GM21526 (cell line): Measurements from ENCODE around the gene ATOH8.
A peak's percentile ranks its signal among the peaks of the same experiment; 100 is the strongest.

Experiments used
- ATAC-seq: cut with Tn5 transposase; IDR thresholded peaks from one replicate; pipeline ENCODE4 v1.9.1; 2021; ENCODE audit warnings: moderate library complexity; ENCODE audit not compliant: unreplicated experiment, low FRiP score

ATOH8 gene

DNA sequence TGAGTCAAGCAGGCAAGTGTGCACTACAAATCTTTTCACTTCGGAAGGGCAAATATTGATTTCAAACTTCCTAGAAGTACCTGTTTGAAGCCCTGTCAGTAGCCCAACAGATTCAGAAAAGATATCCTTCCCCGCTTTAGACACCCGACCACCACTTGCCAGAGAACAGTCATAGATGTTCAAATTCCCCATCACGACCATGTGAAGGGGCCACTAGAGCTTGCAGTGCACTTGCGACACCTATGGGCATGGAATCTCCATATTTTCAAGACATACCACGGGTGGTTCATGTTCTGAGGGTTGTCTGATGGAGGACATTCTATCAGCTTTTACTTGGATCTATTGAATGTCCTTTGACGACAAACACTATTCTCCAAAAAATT, 35.8 kb upstream of the ATOH8 start:
- ATAC-seq, result no peak

DNA sequence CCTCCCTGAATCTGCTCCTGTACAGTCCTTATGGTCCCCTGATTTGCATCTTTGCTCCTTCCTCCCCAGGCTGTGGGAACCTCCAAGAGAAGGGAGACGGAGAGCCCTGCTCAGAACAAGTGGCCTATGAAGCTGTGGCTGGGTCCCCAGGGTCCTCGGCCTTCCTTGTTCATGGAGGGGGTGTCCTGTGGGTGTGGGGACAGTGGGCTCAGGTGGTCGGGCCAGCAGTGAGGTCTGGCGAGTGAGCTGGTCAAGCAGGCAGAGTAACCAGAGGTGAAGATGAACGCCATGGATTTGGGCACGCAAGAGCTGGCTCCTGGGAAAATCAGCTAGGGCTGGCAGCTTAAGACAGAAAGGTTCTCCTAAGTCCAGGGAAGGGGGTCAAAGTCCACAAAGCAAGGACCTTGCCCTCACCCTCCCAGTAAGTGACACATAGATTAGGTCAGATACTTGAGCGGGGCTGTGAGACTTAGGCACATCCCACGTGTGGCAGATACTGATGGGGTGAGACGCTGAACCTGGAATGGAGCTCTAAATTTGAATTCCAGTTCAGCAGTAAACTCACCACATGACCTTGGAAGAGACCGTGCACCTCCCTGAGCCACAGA, 34.8 kb upstream of the ATOH8 start:
- ATAC-seq, result no peak

DNA sequence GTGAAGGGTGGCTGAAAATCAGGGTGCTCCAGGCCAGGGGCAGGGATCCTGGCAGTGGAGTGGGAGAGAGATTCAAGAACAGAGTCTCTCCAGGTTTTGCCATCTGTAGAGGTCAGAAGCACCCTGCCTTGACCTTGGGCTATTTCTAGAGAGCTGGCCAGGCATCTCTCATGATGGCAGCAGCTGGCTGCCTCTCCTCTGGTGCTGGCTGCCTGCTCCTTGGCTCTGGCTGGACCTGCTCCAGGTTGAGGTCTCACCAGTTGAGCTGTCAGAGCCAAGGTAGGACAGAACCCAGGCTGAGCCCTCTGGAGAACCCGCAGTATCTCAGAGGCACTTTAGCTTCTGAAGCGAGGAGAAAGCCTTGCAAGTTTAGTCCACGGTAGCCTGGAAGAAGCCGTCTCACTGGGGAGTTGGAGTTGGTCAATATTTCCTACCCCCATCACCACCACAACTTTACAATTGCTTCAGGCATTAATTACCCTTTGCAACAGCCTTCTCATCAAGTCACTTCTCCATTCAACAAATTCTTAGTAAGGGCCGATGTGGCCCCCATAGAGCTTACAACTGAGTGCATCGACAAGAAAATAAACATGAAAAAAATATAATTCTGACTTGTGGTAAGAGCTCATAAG, 34.1 kb upstream of the ATOH8 start:
- no peak for ATAC-seq

DNA sequence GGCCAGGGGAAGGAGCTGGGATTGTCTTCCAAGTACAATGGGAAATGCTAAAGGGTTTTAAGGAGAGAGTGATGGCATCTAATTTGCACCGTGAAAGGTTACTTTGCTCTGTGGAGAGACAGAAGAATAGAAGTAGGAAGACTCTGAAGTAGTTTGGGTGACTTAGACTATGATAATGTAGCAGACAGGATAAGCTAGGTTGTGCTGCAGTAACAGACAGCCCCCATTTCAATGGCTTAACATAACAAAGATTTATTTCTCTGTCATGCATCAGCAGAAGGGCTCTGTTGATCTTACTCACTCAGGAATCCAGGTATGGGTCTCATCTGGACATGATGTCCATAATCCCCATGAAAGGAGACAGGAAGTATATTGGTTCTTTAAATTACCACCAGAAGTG, 33.3 kb upstream of the ATOH8 start:
- ATAC-seq, result no peak

DNA sequence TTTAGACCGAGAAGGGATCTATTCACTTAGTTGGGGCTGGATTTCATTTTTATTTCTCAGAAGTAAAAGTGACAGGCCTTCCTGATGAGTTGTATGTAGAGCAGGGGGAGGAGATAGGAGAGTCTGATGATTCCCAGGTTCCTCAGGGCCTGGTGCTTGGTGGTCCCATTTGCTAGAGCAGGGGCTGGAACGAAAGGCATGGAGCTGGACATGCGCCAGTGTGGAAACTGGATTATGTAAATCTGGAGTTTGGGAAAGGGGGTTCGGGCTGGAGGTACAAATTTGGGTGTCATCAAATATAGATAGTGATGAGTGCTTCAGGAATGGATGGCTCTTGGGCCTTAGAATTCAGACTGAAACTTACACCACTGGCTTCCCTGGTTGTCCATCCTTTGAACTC, 32.1 kb upstream of the ATOH8 start:
- no peak for ATAC-seq

DNA sequence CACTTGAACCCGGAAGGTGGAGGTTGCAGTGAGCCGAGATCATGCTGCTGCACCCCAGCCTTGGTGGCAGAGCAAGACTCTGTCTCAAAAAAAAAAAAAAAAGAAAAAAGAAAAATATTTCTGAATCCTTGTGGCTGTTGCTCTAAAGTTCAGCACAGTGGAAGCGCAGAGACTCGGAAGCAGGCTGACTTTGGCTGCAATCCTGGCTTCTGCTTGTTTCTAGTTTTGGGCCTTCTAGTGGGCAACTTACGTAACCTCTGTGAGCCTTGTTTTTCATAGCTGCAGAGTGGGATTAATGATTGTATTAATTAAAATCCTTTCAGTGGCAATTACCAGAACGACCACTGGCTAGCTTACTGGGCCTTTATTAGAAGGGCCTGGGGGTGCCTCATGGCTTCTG, 31.3 kb upstream of the ATOH8 start:
- ATAC-seq, result no peak

DNA sequence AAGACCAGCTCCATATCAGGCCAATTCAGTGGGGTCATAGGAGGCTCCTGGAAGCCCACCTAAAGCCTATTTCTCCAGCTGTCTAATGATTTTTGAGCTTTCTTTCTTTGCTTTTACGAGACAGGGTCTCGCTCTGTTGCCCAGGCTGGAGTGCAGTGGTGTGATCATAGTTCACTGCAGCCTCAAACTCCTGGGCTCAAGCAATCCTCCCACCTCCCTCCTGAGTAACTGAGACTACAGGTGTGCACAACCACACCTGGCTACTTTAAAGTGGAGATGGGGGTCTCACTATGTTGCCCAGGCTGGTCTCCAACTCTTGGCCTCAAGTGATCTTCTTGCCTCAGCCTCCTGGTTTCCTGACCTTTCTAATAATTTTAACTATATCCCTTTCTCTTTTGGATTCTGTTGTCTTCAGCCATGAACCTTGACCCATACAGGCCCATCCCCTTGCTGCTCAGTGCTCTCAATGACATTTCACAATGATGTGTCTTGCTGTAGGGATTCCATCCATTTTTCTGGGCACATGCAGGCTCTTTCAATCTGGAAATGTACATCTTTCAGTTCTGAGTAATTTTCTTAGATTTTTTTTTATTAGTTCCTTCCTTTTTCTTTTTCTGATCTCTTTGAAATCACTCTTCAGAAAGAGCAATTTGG, 30.0 kb upstream of the ATOH8 start:
- ATAC-seq, result no peak

DNA sequence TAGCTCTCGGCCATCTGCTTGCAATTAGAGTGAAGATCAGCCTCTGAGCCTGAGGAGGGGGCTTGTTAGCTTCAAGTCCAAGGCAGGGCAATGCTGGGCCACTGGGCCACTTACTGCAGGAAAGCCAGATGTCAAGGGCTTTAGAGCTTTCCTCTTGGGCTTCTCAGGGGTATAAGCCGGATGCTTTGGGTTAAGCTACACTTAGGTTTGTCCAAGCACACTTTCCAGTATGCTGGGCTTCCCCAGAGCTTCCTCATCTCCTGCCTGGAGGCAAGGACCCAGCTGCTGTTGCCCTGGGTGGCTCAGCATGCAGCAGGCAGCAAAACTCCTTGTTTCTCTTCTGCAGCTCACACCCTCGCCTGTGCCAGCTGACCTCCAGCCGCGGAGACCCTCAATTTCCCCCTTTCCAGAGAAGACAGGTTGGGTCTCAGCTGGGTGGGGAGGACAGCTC, 29.0 kb upstream of the ATOH8 start:
- no peak for ATAC-seq

DNA sequence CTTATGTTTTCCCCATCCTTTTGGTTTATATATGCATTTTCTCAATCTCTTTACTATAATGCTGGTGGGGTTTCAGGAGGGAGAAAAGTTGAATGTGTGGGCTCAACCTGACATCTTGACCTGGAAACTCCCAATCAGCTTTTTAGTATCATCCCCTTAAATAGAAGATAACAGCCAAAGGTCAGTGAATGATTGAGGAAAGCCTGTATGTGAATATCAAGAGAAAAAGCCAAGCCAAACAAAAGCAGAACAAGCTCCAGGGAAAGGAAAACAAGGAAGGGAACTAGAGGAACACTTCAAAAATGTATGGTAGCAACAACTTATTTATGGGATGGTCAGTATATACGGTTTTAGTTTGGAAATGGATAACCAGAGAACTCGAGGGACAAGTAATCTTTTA, 28.3 kb upstream of the ATOH8 start:
- ATAC-seq, result no peak

DNA sequence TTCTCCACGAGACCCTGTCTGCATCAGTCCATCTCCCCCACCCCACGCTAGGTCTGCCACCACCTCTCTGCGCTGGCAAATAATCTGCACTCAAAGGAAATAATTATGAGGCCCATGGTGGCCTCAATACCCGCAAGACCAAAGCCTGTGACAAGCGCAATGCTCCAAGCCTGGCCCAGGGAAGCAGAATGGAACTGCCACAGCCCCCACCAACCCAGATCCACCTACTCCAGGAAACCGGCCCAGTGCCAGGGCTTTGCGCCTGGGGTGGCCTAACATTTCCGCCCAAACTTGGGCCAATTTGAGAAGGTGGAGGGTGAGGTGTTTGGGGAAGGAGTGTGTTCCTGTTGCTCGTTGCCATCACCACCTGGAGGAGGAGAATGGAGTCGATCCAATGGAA, 26.0 kb upstream of the ATOH8 start:
- no peak for ATAC-seq

DNA sequence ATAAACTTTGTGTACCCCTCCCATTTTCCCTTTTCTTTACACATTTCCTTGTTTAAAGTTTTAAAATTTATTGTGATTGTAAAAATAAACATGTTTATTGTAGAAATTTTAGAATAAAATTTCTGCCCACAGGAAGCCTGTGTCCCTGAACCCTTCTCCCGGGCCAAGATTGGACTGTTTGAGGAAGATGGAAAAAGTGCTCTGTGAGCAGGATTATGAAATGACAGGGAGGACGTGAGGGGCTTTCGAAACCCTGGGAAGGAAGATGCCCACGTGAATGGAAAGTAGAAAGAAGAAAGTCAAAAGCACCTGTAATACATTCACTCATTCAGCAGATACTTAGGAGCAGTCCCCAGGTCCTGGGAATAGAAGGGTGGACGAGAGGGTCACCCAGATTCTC, 25.4 kb upstream of the ATOH8 start:
- no peak for ATAC-seq

DNA sequence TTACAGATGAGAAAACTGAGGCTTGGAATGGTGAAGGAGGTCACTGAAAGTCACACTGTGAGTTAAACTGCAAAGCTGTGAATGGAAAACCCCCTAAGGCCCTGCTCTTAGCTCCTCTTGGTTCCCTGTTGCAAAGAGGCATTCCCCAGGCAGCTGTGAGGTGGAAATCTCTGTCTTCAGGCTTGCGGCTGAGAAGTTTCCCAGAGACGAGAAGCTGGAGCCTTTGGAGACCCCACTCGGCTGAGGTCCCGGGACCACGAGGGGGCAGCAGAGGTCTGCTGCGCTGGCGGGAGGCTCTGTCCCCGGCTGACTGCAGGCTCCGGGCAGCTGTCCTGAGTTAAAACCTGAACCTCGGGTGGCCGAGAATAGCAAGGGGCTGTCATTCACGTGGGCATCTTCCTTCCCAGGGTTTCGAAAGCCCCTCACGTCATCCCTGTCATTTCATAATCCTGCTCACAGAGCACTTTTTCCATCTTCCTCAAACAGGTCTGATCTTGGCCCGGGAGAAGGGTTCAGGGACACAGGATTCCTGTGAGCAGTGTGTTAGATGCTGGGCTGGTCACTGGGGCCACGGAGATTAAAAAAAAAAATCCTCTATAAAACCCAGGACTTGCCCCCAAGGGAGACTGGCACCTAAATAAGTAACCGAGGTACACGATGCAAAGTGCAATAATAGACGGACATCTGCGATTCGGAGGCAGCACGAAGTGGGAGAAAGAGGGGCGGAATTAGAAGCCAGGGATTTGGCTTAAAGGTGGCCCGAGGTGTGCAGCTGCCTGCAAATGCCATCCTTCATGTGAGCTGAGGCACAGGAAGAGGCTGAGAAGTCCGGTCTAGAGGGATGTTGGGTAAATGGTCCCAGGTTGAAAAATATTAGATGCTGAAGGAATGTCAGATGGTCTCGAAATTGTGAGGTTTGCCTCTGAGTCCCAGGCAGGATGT, 24.6 kb upstream of the ATOH8 start:
- peak; percentile 65 for ATAC-seq

DNA sequence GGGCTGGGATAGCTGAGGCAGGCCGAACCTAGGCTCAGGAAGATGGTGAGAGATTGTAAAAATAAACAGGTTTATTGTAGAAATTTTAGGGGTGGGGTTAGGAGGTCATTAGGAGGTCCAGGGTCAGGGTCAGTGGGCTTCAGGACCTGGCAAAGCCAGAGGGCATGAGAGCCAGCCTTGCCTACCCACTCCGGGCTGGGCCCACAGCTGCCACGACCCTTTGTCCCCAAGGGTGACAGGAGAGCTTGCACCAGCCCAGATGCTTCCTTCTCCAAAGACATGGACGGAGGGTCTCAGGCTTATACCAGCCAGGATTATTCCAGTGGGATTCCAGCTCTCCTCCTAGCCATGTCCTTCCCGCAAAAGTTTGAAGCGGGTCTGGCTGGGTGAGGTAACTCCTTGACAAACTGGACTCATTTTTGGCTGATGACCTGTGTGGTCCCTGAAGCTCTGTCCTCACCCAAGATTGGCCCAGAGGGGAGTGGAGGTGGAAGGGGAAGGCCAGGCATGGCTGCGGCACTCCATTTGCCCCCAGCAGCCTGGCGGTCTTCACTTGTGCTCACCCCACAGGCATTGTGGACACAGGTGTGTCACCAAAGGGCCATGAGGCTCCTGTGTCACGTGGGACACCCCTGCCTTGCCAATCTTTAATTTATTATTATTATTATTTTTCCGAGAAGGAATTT, 23.8 kb upstream of the ATOH8 start:
- ATAC-seq, result no peak

DNA sequence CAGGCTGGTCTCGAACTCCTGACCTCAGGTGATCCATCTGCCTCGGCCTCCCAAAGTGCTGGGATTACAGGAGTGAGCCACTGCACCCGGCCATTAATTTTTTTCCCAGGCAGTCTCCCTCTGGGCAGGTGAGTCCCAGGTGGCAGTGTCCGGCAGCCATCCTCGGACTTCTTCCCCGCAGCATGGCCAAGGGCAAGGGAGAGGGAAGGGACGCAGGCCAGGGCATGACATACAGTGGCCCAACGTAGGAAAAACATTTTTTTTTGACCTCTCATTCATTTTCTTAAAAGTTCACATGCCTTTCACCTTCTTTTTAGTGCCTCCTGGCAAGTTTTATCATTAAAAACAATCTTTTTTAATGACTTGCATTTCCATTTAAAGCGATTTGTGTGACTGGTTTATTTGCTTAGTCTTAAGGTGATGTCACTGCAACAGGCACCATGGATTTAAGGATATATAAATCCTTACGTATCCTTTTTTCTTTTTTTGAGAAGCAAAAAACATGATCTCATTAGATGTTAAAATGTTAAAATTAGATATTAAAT, 23.0 kb upstream of the ATOH8 start:
- no peak for ATAC-seq

DNA sequence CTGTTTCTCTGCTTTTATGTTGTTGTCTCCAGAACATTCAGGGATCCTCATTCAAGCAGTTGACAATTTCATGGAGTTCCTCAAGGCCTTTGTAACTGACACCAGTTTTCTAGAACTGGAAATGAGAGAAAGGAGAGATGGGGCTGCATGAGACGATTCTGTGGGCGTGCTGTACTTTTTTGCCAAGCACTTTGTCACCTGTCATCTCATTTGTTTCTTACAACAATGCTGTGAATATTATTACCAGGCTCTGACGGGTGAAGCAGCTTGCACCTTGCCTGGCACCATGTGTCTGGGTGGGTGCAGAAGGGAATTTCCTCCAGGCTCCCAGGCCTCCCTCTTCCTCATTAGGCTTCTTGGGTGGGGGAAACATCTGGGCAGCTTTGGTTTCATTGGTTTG, 22.2 kb upstream of the ATOH8 start:
- ATAC-seq, result no peak

DNA sequence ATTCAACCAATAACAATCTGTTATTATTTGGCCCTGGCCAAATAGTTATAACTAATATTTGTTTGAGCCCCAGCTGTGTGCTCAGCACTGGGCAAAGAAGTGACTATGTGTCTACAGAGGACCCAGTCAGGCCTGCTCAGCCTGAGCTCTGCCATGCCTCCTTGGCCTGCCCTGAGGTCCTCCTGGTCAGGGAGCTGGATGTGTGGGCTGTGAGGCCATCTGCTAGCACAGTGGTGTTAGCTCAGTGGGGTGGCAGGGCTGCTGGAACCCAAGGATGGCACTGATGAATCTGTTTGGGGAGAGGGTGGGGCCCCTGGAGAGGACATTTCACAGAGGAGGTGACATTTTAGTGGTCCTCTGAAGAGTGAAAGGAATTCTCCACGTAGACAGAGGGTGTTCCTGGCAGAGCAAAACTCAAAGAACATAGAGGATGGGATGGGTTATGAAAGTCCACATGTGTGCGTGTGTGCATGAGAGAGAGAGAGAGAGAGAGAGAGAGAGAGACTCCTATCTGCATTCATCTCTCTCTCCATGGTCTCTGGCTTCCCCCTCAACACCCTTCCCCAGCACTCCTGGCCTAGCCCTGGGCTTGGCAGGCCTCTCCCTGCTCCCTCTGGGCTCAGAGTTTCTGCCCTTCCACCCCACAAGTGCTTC, 21.2 kb upstream of the ATOH8 start:
- no peak for ATAC-seq

DNA sequence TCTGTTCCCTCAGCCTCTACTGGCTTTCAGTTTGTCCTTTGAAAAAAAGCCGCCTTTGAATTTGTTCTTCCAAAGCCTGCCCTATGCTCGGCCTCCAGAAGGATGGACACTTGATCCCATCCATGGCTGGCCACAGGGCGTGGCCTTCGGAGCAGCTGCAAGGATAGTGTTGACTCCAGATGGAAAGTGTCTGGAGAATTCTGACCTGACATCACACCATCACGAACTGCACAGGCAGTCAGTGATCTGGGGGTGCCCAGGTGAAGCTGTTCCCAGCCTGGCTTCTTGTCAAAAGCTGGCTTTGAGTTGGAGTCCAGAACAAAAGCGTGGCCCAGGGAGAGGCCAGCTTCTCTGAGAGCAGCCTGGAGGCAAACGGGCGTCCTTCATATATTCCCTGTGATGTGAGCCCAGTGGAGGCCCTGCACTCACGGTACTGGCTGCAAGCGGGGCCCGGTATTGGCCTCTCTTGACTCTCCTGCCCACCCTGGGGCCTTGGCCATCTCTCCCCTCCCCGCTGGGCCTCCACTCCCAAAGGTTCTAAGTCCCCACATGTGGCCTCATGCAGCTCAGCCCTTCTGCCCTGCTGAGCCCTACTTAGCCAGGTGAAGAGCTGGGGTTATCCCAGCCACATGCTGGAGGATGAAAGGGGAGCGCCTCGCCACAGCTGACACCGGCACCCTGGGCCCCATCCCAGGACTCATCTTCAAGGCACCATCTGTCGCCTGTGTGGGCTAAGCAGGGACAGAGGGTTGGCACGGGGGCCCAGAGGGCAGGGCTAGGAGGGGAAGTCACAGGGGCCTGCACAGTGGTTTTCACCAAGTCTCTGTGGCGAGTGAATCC, 20.4 kb upstream of the ATOH8 start:
- ATAC-seq, result no peak

DNA sequence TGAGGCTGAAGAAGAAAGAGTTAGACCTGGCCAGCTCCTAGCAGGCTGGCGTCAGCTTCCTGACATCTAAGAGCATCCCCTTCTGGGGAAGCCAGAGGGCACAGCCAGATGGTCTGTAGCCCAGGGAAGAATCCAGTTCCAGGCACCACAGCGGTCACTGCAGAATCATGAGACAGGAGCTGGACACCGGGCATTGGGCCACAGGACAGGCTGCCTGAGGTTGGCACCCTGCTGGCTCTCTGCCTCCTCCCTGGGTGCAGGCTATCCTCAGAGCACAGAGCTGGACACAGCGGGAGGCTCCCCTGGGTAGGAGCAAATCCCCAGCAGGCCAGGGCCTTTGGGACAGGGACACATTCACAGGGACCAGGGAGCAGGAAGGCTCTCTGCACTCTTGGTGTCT, 19.8 kb upstream of the ATOH8 start:
- no peak for ATAC-seq
